GM18511 (cell line): ENCODE results near the gene PRKAR2A.

Experiments
- ATAC-seq: cut with Tn5 transposase; IDR thresholded peaks from one replicate; pipeline ENCODE4 v1.9.1; 2021; ENCODE audit warnings: mild to moderate bottlenecking, moderate library complexity; ENCODE audit not compliant: unreplicated experiment

PRKAR2A gene

DNA sequence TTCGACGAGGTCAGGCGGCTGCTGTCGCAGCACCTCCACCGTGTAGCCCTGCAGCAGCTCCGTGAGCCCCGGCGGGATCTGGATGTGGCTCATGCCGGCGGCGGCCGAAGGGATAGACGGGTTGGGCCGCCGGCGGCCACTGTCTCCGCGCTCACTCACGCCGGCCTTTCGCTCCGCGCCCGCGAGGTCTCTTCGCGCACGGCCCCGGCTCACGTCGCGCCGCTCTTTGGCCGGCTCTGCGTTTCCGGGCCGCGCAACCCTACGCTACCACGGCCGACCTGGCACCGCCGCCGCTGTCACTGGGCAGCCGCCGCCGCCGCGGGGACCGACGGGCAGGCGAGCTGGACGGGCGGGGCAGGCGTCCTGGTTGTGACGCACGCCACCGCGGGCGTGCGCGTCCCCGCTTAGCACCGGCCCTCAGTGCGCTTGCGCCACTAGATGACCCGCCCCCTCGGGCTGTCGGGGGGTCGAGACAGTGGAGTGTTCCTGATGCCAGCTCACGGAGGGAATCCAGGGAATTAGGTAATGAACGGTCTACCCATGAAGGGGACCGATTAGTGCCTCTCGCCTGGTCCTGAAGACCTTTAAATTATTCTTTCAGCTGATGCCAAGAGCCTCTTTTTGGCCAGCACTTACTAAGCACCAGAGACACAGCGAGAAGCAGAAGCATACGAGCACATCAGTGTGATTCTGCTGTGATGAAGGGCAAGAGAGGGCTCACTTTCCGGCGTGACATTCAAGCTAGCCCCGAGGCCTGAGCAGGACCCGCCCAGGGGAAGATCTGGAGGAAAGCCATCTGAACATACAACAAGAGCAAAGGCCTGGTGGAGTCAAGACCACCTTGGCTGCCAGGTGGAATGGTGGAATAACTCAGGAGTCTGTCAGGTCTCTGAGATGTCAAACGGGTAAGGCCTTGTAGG is at the start of gene PRKAR2A:
PRKAR2A (minus strand) TSS at position 371 of the 920 bp plus-strand sequence; CDS start at position 93, 278 bp downstream.
- peak; percentile 89 for ATAC-seq

DNA sequence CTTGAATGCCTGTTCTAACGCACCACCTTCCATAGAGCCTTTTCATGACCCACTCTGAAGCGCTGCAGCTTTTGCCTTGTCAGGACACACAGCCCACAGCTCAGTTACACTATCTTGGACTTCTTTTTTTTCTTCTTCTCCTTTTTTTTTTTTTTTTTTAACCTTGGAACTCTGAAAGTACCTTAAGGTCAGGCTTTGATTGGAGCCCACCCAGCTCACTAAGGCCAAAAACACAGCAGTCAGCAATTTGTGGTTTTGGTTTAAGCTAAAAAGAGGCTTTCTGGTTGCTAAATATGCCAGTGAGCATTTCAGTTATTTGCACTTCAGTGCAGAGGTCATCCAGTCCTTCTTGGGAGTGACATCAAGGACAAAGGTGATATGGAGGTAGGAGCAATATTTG is 49.3 kb upstream of the PRKAR2A start:
- no peak for ATAC-seq

DNA sequence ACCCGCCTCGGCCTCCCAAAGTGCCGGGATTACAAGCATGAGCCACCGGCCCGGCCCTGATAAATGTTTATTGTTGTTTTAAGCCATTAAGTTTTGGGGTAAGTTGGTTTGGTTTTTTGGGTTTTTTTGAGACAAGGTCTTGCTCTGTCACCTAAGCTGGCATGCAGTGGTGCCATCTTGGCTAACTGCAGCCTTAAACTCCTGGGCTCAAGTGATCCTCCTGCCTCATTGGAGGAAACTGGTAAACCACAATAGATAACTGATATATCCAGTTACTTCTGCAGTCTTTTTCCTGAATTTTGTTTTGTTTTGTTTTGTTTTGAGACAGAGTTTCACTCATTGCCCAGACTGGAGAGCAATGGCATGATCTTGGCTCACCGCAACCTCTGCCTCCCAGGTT is 46.8 kb upstream of the PRKAR2A start:
- no peak for ATAC-seq

DNA sequence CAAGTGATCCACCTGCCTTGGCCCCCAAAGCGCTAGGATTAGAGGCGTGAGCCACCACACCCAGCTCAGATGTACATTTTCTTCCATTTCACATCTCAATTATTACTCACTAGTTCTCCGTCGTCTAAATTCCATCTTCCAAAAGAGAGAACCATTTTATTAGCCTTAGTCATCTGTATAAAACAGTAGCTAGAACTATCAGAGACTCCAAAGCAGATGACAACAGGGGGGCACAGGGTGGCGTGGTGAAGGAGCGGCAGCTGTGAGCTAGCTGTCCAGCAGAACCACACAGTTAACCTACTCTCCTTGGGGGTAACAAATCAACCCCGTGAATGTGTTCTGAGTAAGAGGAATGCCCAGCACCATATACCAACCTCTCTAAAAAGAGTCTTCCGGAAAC is 43.9 kb upstream of the PRKAR2A start:
- ATAC-seq, result no peak

DNA sequence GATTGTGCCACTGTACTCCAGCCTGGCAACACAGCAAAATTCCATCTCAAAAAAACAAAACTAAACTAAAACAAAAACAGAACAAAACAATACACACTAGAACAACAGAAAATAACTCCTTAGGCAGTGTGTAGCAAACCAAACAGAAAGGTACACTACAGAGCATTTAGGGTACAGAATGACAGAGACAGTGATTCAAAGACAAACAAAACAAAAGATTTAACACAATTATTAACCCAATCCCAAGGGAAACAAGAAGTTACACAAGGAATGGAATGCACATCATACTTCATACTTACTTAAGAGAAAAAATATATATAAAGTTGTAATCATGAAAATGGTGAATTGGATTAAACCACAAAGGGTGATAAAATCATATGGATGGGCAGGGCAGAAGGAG is 38.1 kb upstream of the PRKAR2A start:
- no peak for ATAC-seq

DNA sequence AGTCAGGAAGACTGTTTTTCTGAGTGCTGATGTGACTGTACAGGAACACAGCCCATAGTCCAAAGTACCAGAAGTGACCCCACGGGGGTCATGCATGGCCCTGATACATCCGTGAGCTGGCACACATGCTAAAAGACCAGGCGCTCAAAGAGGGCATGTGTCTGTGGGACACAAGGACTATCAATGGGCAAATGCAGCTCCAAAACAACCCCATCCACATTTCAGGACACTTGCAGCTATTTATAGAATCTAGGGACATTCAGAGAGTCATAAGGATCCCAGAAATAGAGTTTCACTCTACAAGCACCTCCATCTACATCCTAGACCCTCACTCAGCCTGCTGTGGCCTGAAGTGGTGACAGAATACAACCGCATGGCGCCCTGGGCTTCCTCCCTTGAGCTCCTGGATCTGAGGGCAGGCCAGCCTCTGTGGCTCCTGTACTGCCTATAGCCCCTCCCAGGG is 34.0 kb upstream of the PRKAR2A start:
- no peak for ATAC-seq

DNA sequence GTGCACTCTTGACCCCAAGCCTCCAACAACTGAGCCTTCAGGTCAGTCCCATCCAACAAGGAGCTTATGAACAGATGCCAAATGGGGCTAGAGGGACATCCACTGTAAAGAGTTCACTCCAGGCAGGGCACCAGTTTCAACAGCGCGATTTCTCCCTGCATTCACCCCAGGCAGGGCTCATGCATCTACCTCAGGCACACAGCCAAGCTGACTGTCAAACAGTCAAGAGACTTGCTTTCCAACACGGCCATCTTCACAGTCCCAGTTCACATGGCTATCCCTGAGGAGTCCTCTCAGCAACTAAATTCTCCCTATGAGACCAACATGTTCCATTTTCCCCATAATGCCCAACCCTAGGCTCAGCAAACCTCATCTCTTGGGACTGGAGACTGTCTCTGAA is 33.3 kb upstream of the PRKAR2A start:
- ATAC-seq, result no peak

DNA sequence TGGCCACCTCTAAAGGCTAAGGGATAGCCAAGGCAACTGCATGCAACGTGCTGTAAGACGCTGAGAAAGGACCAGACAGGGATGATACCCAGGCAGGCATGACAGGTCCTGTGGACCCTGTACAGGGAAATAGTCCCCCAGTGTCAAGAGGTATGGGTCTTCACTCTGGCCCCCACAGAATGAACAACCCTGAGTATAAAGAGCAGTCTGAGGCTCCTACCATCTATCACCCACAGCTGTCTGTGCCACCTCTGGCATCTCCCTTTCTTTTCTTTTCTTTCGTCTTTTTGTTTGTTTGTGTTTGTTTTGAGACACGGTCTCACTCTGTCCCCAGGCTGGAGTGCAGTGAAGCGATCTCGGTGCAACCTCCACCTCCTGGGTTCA is 32.3 kb upstream of the PRKAR2A start:
- no peak for ATAC-seq

DNA sequence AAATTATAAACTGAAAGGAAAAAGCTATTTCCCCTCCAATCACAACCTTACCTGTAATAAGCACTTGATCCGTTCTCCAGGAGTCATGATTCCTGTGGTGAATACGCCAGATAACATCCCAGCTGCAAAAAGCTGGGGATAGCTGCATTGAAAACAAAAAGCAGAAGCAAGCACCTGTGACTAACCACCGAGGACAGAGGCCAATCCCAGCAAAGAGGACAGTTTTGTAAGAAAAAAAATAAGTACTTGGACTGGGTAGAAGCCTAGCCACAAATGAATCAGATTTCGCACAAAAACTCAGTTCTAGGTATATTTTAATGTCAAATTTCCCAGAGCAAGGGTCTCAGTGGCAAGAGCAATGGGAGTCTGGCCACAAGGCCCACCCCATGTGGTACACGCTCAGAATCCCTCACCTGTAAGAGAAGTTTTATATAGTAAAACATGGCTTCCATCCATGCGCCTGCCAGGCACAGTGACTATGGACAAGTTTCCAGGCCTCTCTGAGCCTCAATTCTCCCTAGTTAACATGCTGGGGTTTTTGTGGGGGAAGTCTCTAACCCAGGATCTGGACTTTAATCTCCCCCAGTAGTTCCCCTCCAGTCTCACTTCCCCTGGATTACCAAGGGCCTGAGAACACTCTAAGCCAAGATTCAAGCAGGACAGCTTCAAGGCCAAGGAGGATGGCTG is 31.8 kb upstream of the PRKAR2A start:
- ATAC-seq, result no peak

DNA sequence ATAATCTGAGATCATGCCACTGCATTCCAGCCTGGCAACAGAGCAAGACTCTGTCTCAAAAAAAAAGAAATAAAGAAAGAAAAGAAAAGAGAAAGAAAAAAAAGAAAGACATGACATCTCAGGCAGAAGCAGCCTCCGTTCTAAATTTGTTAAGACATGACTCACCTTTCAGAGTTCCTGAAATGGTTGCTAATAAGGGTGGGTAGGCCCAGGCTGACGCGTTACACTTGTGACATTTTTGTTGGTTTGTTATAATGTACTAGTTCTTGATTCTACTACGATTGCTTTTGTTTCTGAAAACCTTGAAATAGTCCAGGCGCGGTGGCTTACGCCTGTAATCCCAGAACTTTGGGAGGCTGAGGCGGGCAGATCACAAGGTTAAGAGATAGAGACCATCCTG is 30.0 kb upstream of the PRKAR2A start:
- no peak for ATAC-seq

DNA sequence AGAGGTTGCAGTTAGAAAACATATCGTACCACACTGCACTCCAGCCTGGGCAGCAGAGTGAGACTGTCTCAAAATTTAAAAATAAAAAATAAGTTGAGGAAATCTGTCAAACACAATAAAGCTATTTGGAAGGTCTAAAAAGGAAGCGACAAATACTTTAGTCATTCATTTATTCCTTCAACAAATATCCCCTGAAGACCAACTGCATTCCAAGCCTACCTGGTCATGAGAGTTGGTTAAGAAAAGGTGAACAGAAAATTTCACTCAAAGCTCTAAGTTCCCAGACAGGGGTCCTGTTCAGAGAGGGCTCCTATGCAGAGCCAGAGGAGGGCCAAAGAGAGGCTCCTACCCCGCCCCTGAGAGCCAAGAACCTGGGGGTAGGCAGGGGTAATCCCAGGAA is 15.4 kb upstream of the PRKAR2A start:
- ATAC-seq, result no peak

DNA sequence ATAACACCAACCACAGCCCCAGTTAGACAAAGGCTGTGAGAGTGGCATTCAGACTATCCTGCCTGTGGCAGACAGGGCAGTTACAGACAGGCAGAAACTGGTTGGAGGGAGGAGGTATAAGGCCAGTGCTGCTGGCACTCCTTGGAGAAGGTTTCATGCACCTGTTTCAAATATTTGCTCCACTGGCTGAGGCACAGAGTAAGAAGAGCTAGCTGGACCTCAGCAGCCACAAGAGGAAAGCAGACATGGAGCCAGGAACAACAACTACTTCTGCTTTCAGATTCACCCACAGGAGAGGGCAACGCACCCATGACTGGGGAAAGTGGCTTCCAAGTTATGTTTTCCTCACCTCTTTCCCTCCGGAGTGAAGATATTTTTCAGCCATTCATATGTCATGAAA is 11.5 kb upstream of the PRKAR2A start:
- no peak for ATAC-seq

DNA sequence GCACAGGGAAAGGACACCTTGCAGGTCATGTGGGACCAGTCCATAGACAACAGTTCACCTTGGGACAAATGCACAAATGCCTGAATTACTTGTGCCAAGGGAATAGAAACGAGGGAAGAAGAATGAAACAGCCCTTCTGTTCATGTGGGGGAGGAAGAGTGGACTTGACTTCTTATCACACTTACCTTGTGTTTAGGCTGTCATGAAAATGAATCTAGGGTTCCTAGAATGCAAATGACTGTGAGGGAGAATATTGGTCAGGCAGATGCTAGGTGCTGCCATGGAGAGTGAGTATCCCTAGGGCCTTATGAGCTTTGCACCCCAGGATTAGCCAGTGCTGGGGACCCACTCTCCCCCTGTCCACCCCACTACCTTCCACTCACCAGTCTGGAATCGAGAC is 11.0 kb upstream of the PRKAR2A start:
- ATAC-seq, result no peak

DNA sequence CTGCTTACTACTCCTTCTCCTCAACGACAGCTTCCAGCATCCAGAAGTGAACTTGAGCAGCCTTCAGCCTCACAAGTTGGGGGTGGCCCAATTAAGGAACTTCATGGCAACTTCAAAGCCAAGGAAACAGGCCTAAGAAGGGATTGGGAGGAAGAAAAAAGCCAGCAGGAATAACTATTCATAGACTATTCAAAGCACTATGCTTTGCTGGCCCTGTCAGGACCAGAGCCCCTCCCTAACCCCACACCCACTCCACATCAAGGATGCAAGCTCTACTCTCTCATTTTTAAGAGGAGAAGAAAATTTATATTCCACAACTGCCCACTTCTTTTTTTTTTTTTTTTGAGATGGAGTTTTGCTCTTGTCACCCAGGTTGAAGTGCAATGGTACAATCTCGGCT is 10.0 kb upstream of the PRKAR2A start:
- ATAC-seq, result no peak

DNA sequence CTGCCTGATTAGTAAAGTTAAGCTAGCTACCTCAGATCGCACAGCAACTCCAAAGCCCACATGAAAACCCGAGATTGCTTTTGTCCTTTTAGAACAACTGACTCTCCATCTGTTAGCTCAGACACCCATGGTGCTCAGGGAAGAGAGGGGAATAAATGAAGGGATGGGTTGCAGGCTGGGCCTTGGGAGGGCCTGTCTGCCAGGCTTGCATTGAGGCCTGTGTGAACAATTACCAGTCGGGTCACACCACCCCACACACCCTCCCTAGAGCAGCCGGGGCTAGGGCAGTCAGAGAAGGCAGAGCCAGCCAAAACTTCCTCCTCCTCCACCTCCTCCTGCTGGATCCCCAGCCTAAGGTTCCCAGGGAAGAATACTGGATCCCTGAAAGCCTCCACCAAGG is 8.8 kb upstream of the PRKAR2A start:
- no peak for ATAC-seq

DNA sequence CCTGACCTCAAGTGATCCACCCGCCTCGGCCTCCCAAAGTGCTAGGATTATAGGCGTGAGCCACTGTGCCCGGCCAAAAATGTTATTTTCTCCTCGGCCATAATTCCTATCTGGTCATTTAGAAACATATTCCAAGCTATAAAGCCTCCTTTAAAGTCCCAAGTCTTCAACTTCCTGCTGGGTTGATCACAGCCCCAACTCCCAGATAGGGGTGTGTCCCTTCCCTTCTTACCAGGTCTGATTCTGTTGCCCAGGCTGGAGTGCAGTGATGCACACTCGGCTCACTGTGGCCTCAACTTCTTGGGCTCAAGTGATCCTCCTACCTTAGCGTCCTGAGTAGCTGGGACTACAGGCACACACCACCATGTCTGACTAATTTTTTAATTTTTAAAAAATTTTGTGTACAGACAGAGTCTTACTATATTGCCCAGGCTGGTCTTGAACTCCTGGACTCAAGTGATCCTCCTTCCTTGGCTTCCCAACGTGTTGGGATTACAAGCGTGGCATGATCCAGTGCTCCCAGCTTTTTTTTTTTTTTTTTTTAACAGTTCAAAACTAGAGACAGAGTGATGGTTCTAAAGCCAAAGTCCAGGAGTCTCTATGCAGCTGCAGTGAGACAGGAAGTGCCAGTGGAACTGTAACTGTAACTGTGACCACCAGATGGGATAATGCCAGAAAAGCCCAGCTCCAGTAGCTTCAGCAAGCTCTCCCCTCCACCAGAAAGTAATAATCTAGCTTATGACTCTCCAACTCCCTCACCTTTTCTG is 8.2 kb upstream of the PRKAR2A start:
- ATAC-seq, result no peak

DNA sequence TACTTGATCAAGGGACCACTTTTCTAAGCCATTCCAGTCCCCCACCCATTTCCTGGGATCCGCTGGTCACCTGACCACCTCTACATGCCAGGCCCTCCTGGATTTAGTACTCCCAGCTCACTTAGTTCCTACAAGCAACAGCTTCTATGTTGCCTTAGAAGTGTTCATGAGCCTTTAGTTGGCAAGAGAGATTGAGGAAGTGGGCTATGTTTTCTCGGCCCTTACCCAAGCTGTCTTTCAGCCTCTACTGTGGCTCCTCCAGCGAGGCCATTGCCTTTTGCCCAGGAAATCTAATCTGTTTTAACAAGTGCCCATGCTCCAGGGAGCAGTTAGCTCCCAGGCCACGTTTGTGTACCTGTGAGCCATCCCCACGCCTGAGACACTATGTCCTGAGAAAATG is 4.5 kb upstream of the PRKAR2A start:
- ATAC-seq, result no peak

DNA sequence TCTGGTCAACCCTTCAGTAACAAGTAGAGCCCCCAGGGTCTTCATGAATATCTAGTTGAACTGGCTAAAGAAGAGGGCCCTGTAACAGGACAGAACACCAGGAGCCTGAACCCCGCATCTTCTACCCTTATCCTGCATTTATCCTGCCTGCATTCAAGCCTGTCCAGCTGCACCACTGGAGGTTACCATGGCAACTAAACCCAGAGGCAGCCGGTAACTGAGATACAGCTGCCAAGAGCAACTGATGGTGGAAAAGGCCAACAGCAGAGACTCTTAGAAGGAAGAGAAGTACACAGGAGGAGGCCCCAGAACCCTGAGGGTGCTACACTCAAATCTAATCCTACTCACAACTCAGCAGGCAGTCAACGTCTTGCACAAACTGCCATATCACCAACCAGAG is 3.7 kb upstream of the PRKAR2A start:
- no peak for ATAC-seq

DNA sequence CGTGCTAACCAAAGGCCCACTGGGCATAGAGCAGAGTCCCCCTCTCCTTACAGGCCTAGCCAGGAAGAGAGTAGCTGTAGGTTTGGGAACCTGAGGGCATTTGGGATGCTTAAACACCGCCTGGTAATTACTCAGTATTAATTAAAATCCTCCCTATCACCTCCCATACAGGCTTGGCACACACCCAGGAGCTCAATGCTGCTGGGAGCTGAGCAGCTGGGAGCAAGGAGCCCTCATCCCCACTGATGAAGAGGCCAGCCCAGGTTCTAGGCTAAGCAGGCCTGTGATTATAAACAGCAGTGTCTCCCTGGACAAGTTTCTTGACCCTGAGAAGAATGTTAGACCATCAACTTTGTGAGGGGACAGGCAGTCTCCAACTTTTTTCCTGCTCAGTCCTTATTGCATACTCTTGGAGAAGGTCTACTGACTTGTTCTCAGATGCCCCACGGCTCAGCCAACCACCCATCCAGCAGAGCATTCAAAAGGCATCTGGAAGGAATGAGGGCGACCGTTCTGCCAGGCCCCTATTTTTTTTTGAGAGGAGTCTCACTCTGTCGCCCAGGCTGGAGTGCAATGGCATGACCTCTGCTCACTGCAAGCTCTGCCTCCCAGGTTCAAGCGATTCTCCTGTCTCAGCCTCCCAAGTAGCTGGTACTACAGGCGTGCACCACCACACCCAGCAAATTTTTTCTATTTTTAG is 1.3 kb upstream of the PRKAR2A start:
- no peak for ATAC-seq

DNA sequence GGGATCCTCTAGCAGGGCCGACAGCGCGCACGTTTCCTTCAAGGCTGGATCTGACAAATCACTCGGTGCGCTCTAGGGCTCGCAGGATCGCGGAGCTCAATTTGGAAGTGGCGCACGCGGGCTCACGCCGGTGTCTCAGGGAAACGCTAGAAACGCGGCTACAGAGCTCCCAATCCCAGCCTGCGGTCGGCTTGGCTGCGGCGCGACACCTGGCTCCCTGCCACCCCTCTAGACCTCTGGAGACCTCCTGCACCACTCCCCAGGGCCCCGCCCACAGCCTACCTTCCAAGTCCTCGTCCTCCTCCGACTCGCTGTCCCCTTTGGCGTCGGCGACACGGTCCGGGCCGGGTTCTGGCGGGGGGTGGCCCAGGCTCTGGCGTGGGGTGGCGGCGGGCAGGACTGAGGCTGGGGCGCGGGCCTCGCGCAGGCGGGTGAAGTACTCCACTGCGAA is 596 bp downstream of the PRKAR2A start:
- peak; percentile 44 for ATAC-seq

DNA sequence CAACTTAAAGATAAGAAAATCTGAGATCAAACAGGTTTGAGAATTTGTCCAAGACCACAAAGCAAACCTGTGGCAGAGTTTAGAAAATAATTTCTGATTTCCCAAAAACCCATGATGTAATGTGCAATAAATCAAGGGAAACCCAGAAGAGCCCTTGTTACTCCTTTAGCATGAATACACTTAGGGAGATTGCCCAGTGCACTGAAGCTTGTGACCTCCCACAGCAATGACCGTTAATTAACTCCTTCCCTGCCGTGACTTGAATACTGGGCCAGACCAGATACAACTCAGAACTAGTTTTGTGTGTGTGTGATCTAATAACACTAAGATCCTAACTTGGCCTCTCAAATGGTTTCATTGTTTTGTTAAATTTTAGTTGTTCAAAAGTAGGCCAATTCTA is 2.5 kb downstream of the PRKAR2A start:
- no peak for ATAC-seq
